HUES64 (cell line): ENCODE results near the gene ZSCAN29. TPM values are rescaled to one million over a fixed set of nuclear protein-coding genes. Genes with fewer than 3 reads are reported as not detected.

ENCODE experiments used
- H3K27ac ChIP-seq: 2 replicates; pipeline ENCODE4 v1.7.0; 2013; ENCODE audit warnings: low read depth, low read length, inconsistent platforms
- H3K27me3 ChIP-seq: 2 replicates; pipeline ENCODE4 v1.6.1; 2013; ENCODE audit warnings: mild to moderate bottlenecking, low read length; ENCODE audit not compliant: insufficient read depth
- H3K36me3 ChIP-seq: 2 replicates; pipeline ENCODE4 v1.6.1; 2013; ENCODE audit warnings: mild to moderate bottlenecking, low read length; ENCODE audit not compliant: insufficient read depth
- H3K4me1 ChIP-seq: 2 replicates; pipeline ENCODE4 v1.6.1; 2013; ENCODE audit warnings: mild to moderate bottlenecking, low read length, moderate library complexity; ENCODE audit not compliant: insufficient read depth
- H3K4me3 ChIP-seq: 2 replicates; pipeline ENCODE4 v1.5.1; 2013; ENCODE audit warnings: mild to moderate bottlenecking, low read length, moderate library complexity
- H3K9ac ChIP-seq: 2 replicates; pipeline ENCODE4 v1.6.1; 2013; ENCODE audit warnings: mild to moderate bottlenecking, low read depth, low read length
- H3K9me3 ChIP-seq: 2 replicates; pipeline ENCODE4 v1.6.1; 2013; ENCODE audit warnings: low read depth, low read length; ENCODE audit not compliant: insufficient read depth
- WGBS: fragments of 150-250, 120-280 bp; methylation state at CpG from one replicate; pipeline ENCODE4 v1.1.7; 2013; ENCODE audit warnings: missing lambda C conversion rate; 5-methylcytosine and 5-hydroxymethylcytosine counted together
- polyA plus RNA-seq, 2 experiments: library from polyadenylated mRNA; stranded (reverse); fragments of 50-300 nt; gene quantifications; one replicate each; pipeline ENCODE4 v1.2.3, GENCODE V29; 2013

Gene ZSCAN29
- 26.0 TPM for polyA plus RNA-seq (2013, experiment 1 of 2)
- polyA plus RNA-seq (2013, experiment 2 of 2), result 26.8 TPM

DNA sequence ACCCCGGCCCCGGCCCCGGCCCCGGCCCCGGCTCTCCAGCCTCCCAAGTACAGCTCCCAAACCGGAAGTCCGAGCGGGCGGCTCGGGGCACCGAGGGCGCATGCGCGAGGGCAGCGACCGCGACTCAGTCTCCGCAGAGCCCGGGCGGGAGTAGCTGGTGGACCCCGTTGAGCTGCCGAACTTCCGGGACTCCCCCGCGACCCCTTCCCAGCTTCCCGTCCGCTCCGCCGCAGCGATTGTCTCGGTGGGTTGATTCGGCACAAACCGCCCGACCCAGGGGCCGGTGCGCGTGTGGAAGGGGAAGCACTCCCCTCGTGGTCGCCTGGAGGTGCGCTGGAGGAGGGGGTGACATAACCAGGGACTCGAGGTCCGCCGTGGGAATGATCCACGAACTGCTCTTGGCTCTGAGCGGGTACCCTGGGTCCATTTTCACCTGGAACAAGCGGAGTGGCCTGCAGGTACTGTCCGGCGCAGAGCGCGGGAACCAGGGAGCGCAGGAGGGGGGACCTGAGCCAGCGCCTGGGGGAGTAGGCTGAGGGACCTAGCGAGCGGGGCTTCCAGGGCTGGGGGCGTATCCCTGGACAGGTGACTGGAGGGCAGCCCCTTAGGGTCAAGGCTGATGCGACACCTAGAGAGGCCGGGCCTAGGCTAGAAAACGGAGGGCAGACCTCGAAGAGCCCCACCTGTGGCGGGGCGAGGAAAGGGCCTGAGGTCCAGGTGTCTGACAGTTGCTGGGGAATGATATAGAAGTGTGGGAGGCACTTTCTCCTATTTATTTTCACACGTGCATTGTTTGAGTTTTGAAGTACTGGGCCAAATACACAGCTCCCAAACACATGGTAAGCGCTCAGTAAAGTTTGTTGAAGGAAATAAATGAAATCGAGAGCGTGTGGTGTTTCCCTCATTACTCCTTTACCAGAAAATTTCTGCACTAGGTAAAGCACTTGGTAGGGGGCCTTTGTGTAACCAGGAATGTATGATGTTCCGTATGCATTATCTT lies at the start of gene ZSCAN29, which contains the start of gene TUBGCP4:
TSS of gene ZSCAN29 (minus strand) at position 69 of the 1,000 bp plus-strand sequence. CDS start 1,130 bp downstream, outside the sequence.
TSS of gene TUBGCP4 (plus strand) at position 127 of the 1,000 bp plus-strand sequence. CDS start at position 381, 254 bp downstream.
- Histone ChIP-seq H3K4me3 (peak within 1 kb of the TSS; percentile 82), H3K9me3 (no peaks in the 10 kb centered on the region), H3K9ac (peak within 1 kb of the TSS; percentile 82), H3K27me3 (no peaks in the 10 kb centered on the region), H3K27ac (peak within 1 kb of the TSS; percentile 83), H3K4me1 (peaks cover 12% of the 10 kb centered on the region), H3K36me3 (peaks cover 26% of the 10 kb centered on the region)
- WGBS, result under 1% methylated on average over 62 of the region's 66 CpGs

DNA sequence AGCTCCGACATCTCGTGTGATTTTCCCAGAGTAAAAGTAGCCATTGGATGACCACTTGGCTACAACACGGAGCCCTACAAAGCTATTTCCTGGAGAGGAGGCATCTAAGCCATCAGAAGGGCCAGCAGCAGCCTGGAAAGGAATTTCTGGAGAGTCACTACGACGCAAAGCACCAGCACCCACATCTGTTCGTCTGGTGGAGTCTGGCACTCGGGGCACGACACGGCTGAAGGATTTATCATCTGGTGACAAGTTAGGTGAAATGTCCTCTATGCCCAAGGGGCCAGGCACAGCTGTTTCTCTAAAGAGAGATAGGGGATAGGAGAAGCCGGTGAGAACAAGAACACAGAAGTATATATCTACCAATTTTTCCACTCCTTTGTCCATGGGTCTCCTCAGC lies 49.6 kb upstream of the ZSCAN29 start:
- Histone ChIP-seq H3K4me1 (no peaks in the 10 kb centered on the region), H3K4me3 (no peak overlapping the region), H3K9ac (no peak overlapping the region), H3K36me3 (peaks cover 98% of the 10 kb centered on the region), H3K27ac (no peak overlapping the region), H3K27me3 (no peaks in the 10 kb centered on the region), H3K9me3 (no peaks in the 10 kb centered on the region)
- WGBS, result 97% methylated on average over 10 of the region's 10 CpGs

DNA sequence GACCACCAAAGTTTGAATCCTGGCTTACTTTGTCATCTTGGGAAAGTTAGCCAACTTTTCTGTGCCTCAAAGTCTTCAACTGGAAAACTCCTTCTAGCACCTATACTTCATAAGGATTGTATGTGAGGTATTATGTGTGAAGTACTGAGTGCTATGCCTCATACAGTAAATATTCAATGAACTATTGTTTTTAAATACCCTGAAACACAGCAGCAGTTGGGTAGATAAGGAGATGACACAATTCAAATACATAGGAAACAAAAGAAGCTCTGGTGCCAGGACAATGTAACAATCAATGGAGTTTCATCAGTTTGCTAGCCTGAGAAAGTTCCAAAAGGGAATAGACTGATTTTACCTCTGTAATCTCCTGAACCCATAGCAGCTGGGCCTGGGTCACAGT lies 43.4 kb upstream of the ZSCAN29 start:
- Histone ChIP-seq H3K27ac (no peak overlapping the region), H3K9ac (no peak overlapping the region), H3K27me3 (no peaks in the 10 kb centered on the region), H3K9me3 (no peaks in the 10 kb centered on the region), H3K4me3 (no peak overlapping the region), H3K4me1 (no peaks in the 10 kb centered on the region), H3K36me3 (peaks cover 97% of the 10 kb centered on the region)

- no peaks in the 10 kb centered on the region for H3K9me3 ChIP-seq
- WGBS, result 100% methylated on average over 1 of the region's 1 CpG
- no peaks in the 10 kb centered on the region for H3K27me3 ChIP-seq
- H3K4me3 ChIP-seq, result no peak overlapping the region
- H3K27ac ChIP-seq, result no peak overlapping the region
- no peak overlapping the region for H3K9ac ChIP-seq
- peaks cover 99% of the 10 kb centered on the region for H3K36me3 ChIP-seq
- H3K4me1 ChIP-seq, result no peaks in the 10 kb centered on the region
Measured at GRCh38 chr15:43412096-43412495, 41.3 kb upstream of the ZSCAN29 start.

DNA sequence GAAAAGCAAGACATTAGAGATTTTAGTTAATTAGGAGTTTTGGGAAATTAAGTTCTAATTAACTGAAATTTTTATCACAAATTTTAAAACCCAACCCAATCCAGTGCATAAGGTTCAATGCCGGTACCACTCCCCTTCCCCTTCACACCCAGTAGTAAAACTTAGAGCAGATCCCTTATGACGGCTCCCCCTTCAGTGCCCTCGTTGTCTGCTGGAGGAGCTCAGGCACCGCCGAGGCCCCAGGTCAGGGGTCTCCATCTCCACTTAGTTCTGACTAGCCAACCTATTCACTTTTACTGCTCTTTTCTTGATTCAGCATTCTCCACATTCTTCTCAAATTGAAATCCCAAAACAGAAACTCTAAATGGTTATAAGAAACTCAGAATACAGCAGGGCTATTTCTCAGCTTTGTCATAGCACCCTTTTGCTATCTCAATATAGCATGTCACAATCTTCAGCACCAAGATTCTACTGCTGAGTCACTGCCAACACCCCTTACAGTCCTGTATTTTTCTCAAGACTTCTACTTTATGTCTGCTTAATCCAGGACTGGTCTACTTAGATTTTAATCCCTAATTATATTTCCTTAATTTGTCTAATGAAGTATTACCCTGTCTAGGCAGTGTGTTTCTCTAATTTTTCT lies 39.9 kb upstream of the ZSCAN29 start:
- Histone ChIP-seq H3K9ac (no peak overlapping the region), H3K27me3 (no peaks in the 10 kb centered on the region), H3K4me3 (no peak overlapping the region), H3K9me3 (no peaks in the 10 kb centered on the region), H3K4me1 (no peaks in the 10 kb centered on the region), H3K27ac (no peak overlapping the region), H3K36me3 (peaks cover 99% of the 10 kb centered on the region)
- WGBS, result 89% methylated on average over 5 of the region's 5 CpGs

DNA sequence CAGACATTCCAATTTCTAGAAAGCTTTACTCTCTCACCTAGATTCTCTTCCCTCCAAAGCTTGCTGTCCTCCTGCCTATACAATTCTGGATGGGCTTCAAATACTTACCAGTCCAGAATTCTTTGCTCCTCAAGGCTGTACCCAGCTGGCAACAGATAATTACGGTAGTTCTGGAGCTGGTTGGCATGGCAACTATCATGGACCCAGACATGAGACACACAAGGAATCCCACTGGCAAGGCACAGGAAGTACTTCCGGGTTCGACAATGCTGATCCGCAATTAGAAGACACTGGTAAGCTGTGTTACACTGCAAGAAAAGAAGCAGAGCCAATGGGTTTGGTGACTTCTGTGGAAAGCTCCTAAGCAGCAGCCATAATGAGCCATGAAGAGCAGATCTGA lies 37.9 kb upstream of the ZSCAN29 start:
- Histone ChIP-seq H3K4me1 (no peaks in the 10 kb centered on the region), H3K36me3 (peaks cover 100% of the 10 kb centered on the region), H3K27me3 (no peaks in the 10 kb centered on the region), H3K9ac (no peak overlapping the region), H3K27ac (no peak overlapping the region), H3K9me3 (no peaks in the 10 kb centered on the region), H3K4me3 (no peak overlapping the region)
- WGBS, result 90% methylated on average over 4 of the region's 4 CpGs

GRCh38 chr15:43406808-43407207 lies 36.0 kb upstream of the ZSCAN29 start:
- H3K4me1 ChIP-seq, result no peaks in the 10 kb centered on the region
- no peaks in the 10 kb centered on the region for H3K9me3 ChIP-seq
- no peak overlapping the region for H3K9ac ChIP-seq
- H3K27me3 ChIP-seq, result no peaks in the 10 kb centered on the region
- no peak overlapping the region for H3K4me3 ChIP-seq
- H3K27ac ChIP-seq, result no peak overlapping the region
- 84% methylated on average over 2 of the region's 2 CpGs for WGBS
- peaks cover 100% of the 10 kb centered on the region for H3K36me3 ChIP-seq

- Histone ChIP-seq H3K4me1 (no peaks in the 10 kb centered on the region), H3K4me3 (no peak overlapping the region), H3K27ac (no peak overlapping the region), H3K9me3 (no peaks in the 10 kb centered on the region), H3K9ac (no peak overlapping the region), H3K36me3 (peaks cover 100% of the 10 kb centered on the region), H3K27me3 (no peaks in the 10 kb centered on the region)
- WGBS, result 96% methylated on average over 2 of the region's 2 CpGs
Measured at GRCh38 chr15:43406189-43406588, 35.3 kb upstream of the ZSCAN29 start.

- H3K4me1 ChIP-seq, result no peaks in the 10 kb centered on the region
- H3K27ac ChIP-seq, result no peak overlapping the region
- no peaks in the 10 kb centered on the region for H3K9me3 ChIP-seq
- no peak overlapping the region for H3K4me3 ChIP-seq
- no peaks in the 10 kb centered on the region for H3K27me3 ChIP-seq
- H3K9ac ChIP-seq, result no peak overlapping the region
- peaks cover 97% of the 10 kb centered on the region for H3K36me3 ChIP-seq
- 95% methylated on average over 4 of the region's 5 CpGs for WGBS
Measured at GRCh38 chr15:43404130-43404529, 33.3 kb upstream of the ZSCAN29 start.

GRCh38 chr15:43403616-43404015 lies 32.8 kb upstream of the ZSCAN29 start:
- H3K9ac ChIP-seq, result no peak overlapping the region
- H3K4me1 ChIP-seq, result no peaks in the 10 kb centered on the region
- no peaks in the 10 kb centered on the region for H3K9me3 ChIP-seq
- 96% methylated on average over 7 of the region's 8 CpGs for WGBS
- H3K27ac ChIP-seq, result no peak overlapping the region
- H3K27me3 ChIP-seq, result no peaks in the 10 kb centered on the region
- peaks cover 97% of the 10 kb centered on the region for H3K36me3 ChIP-seq
- no peak overlapping the region for H3K4me3 ChIP-seq

DNA sequence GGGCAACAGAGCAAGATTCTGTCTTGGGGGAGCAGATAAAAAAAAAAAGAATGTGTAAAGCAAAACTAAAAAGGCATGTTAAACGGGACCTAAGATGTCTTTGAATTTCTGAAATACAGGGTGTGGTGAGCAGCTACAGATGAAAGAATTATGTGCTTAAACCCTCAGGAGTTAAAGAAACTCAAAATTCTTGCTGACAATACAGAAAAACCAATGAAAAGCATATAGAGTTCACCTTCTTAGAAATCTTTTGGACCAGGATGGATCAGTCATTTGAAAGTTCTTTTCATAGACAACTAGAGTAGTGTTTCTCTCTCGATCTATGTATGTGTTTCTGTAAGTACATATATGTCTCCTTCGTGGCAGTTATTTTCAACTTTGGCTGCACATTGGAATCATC lies 31.4 kb upstream of the ZSCAN29 start:
- 92% methylated on average over 3 of the region's 3 CpGs for WGBS

More for the DNA sequence above, 31.4 kb upstream of the ZSCAN29 start:
- H3K27ac ChIP-seq, result no peak overlapping the region
- no peaks in the 10 kb centered on the region for H3K27me3 ChIP-seq
- H3K4me3 ChIP-seq, result no peak overlapping the region
- H3K9ac ChIP-seq, result no peak overlapping the region
- no peaks in the 10 kb centered on the region for H3K9me3 ChIP-seq
- no peaks in the 10 kb centered on the region for H3K4me1 ChIP-seq
- H3K36me3 ChIP-seq, result peaks cover 97% of the 10 kb centered on the region
